ENCODE results near the gene PROC.

The PROC gene

DNA sequence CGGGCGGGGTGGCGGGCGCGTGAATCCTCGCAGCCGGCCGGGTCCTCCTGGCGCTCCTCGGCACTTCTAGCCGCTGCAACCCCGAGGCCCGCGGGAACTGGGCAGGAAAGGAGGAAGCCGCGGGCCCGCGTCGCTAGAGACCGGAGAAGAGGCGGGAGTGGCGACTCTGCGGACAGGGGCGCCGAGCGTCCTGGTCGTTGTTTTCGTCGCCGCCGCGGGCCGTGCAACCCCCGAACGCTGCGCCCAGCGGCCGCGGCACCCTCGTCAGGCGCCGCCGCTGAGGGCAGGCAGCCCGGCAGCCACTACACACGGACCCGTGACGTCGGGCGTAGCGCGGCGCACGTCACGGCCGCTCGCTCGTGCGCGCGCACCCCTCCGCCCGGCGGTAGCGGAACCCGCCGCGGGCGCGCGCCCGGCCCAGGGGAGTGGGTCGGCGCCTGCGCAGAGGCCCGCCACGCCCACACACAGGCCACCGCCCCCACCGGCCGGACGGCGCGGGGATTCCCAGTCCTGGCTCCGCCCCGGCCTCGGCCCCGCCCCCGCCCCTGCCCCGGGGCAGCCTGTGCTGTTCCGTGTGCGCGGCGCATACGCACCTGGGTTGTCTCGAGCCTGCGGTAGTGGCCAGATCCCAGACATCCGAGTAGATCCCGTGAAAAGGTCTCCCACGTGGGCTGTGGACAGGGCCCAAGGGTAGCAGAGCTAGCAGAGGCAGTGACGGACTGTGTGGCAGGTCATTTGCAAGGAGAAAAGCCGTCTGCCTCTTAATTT is 30.4 kb upstream of the PROC start, which contains the start of gene MAP3K2:
Gene MAP3K2, minus strand, starts transcription at position 321 of the 768 bp plus-strand sequence. CDS start 44,846 bp downstream, outside the sequence.
- peak within 1 kb of the TSS; percentile 94 for H3K27ac ChIP-seq
- TF ChIP-seq CTCF (conservative IDR thresholded peaks at IDR 0.05) (no peak; the same call in 1 of the 2 replicates), ZFX (IDR thresholded peaks at IDR 0.05) (peak; percentile 91)

GRCh38 chr2:127388423-127389164 is 29.6 kb upstream of the PROC start:
- peak overlapping the region; percentile 94 for H3K27ac ChIP-seq
- TF ChIP-seq ZFX (IDR thresholded peaks at IDR 0.05) (no peak), CTCF (conservative IDR thresholded peaks at IDR 0.05) (no peak)

GRCh38 chr2:127389778-127390435 is 28.3 kb upstream of the PROC start:
- H3K27ac ChIP-seq, result no peak overlapping the region
- no peak for TF ChIP-seq ZFX (IDR thresholded peaks at IDR 0.05)
- TF ChIP-seq CTCF (conservative IDR thresholded peaks at IDR 0.05), result no peak

- H3K27ac ChIP-seq, result no peak overlapping the region
- TF ChIP-seq ZFX (IDR thresholded peaks at IDR 0.05) (no peak), CTCF (conservative IDR thresholded peaks at IDR 0.05) (no peak)
Observed at GRCh38 chr2:127392133-127392827, 25.9 kb upstream of the PROC start.

DNA sequence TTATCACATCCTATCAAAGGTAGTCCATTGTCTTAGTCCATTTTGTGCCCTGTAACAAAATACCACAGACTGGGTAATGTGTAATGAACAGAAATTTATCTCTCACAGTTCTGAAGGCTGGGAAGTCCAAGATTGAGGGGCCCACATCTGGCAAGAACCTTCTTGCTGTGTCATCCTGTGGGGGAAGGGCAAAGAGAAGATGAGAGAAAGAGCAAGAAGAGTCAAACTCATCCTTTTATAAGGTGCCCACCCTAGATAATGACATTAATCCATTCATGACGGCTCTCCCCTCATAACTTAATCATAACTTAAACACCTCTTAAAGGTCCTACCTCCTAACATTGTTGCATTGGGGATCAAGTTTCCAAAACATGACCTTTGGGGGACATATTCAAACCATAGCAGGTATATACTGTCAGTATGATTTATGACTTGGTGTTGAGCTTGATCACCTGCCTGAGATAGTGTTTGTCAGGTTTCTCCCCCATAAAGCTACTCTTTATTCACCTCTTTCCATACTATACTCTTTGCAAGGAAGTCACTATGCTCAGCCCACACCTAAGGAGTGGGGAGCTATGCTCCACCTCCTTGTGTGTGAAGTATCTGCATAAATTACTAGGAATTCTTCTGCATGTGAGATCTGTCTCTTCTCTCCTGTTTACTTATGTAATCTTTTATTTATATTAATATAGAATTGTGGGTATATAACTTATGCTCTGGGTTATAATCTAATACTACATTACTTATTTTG is 25.2 kb upstream of the PROC start:
- no peak overlapping the region for H3K27ac ChIP-seq

More for the DNA sequence above, 25.2 kb upstream of the PROC start:
- TF ChIP-seq ZFX (IDR thresholded peaks at IDR 0.05), result no peak
- TF ChIP-seq CTCF (conservative IDR thresholded peaks at IDR 0.05), result no peak
